22Rv1 (cell line): ENCODE data around the gene KLF6.

Experiments
- H3K27ac ChIP-seq: fragments of 450-650 bp; 2 replicates; pipeline ENCODE4 v1.5.1; 2017
- ZFX ChIP-seq: fragments of 450-650 bp; IDR thresholded peaks from 2 replicates; pipeline ENCODE4 v1.6.1; 2017; ENCODE audit warnings: antibody characterized with exemption, borderline replicate concordance
- TF ChIP-seq, protein P1 (sequence below): fragments of 450-650 bp; IDR thresholded peaks from 2 replicates; pipeline ENCODE4 v1.5.1; 2017; ENCODE audit warnings: mild to moderate bottlenecking

KLF6 gene

DNA sequence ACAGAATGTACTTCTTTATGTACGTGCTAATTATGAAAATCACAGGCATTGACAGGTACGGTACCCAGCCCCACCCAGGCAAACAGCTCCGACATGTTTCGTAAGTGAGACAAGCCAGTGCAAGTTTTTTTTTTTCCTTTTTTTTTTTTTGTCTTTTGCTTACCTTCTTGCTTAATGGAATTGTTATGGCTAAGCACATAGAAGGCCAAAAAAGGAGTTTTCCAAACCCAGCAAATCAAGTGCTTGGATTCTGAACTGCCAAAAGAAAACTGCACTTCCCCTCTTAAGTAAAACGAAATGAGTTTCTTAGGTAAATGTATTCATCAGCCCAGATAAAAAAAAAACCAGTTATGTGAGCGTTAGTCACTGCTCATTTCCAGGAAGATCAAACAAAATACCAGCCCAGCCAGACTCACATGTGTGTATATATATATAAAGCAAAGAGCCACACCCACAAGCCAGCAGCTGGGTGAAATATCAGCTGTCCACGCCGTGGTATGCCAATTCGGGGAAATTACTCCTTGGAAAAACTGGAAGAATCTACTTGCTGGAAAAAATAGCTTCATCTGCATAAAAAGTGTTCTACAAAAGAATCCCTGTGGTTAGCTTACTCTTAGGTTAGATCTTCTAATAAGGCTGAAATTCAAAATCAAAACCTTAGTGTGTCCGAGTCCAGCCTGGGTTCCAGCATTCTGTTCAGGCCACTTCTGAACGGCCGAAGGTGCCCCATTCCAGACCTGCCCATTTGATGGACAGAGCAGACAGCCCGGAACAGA is 8.0 kb downstream of the KLF6 start:
- no peak overlapping the region for H3K27ac ChIP-seq
- no peak for TF ChIP-seq ZFX
- TF ChIP-seq, protein P1, sequence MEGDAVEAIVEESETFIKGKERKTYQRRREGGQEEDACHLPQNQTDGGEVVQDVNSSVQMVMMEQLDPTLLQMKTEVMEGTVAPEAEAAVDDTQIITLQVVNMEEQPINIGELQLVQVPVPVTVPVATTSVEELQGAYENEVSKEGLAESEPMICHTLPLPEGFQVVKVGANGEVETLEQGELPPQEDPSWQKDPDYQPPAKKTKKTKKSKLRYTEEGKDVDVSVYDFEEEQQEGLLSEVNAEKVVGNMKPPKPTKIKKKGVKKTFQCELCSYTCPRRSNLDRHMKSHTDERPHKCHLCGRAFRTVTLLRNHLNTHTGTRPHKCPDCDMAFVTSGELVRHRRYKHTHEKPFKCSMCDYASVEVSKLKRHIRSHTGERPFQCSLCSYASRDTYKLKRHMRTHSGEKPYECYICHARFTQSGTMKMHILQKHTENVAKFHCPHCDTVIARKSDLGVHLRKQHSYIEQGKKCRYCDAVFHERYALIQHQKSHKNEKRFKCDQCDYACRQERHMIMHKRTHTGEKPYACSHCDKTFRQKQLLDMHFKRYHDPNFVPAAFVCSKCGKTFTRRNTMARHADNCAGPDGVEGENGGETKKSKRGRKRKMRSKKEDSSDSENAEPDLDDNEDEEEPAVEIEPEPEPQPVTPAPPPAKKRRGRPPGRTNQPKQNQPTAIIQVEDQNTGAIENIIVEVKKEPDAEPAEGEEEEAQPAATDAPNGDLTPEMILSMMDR = no peak

DNA sequence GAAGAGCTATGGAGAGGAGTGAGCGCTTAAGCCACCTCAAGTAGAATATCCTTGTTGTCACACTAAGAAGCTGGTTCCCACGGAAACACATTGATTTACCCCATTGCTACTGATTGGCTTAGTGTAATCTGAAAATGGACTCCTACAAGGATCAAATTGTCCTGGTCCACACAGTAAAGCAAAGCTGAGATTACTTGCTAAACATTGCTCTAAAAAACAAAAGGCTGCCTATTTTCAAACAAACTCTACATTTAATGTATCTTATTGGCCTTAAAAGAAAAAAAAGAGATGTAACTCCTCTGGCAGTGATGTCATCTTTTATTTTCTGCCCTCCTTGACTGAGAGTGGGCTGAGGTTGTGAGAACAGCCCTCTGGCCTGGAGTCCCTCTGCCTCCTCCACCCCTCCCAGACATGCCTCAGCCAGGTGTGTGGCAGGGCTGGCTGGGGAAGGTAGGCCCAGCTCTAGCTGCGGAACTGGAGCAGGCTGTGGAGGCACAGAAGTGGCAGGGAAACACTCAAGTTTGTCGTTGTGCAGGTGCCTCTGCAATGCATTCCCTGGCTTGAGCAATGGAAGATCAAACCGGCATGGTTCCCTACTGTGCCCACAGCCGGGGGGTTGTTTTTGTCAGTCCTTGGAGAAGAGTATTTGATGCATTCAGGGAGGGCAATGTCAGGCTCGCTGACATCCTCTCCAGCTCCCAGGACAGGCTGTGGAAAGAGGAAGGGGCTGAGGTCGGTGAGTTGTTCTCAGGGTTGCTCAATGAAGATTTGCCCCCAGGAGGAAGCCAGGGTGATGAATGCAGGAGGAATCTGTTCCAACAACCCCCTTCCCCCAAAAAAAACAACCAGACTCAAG is 9.1 kb downstream of the KLF6 start:
- no peak overlapping the region for H3K27ac ChIP-seq
- TF ChIP-seq ZFX = no peak
- TF ChIP-seq, protein P1 = no peak

DNA sequence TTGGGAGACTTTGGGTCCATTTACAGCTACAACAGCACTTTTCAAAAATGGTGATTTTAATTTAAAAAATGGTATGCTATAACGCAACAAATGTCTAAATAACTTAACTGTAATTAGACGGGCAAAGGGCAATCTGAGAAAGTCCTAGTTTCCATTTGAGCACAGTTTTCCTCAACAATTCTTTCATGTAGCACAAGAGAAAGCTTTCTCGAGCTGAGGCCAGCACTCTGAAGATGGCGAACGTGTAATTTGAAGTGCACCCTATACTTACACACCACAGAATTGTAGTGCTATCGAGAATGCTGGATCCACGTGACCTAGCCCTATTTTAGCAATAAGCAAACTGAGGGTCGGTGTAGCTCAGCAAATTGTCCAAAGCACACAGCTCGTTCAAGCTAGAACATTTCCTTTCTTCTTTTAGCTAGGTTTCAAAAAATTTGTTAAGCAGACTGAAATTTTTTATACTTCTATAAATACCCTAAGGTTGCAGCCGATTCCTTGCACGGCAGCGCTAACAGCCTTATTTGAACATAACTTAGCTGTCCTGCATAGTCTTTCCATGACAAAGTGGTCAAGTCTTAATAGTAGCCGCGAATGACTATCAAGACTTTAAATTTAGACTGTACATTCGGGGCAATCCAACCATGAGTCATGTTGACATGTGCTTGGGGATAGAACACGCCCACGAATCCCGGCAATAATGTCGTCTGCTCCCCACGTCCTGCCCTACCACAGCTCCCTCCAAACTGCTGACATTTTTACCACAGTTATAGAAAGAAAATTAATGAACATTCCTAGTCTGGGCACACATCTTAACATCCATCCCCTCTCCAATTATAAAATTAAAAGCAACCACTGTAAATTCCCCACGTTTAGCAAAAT is 10.0 kb downstream of the KLF6 start:
- H3K27ac ChIP-seq = no peak overlapping the region
- no peak for TF ChIP-seq ZFX
- TF ChIP-seq, protein P1 = no peak

DNA sequence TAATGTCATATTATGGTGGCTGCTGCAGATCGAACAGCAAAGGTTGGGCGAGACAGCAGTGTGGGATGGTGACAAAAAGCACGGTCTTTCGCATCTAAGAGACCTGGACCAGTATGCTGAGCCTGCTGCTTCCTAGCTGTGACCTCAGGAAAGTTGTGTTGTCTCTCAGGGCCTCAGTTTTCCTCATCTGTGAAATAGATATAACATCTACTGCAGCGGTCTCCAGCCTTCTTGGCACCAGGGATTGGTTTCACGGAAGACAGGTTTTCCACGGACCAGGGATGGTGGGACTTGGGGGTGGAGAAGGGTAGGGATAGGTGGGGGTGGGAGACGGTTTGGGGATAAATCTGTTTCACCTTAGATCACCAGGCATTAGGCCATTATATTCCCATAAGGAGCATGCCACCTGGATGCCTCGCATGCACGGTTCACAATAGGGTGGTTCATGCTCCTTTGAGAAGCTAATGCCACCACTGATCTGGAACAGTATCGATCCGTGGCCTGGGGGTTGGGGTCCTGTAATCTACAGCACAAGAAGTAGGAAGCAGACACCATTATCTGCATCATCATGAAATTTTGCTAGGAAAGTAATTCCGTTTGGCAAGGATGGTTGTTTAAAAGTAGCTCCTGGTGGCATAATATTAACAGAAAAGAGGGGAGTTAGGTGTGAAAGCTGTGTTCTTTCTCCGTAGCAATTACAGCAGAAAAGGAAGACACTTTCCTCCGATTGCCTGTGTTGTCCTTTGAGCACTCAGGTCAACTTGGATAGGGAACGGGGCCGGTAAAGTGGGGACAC is 10.8 kb downstream of the KLF6 start:
- no peak overlapping the region for H3K27ac ChIP-seq
- TF ChIP-seq ZFX = no peak
- TF ChIP-seq, protein P1 = no peak

DNA sequence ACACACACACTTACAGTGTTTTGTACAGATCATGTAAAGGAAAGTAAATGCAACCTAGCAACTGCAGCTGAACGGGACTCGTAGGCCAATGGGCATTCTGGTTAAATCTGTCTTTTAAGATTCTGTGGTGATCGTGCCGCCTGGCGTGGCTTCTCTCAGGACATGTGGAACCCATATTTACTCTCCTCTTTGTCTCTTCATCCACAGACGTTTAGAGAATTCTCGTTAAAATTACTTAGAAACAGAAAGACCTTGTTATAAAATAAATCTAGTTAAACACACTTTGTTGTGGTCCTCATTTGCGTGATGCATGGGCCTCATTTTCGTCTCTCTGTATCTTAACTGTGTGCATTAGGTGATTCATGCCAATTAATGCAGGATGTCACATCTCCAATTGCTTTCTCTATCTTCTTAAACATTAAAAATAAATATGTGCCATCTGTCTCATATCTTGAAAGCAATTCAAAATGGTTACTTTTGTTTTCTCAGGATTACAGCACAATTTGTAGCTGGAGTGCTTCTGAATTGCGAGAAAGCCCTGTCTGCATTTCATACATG is 11.5 kb downstream of the KLF6 start:
- H3K27ac ChIP-seq = no peak overlapping the region
- TF ChIP-seq ZFX = no peak
- TF ChIP-seq, protein P1 = no peak
